WI38 (cell line): Measurements from ENCODE around the gene PLCD4.

Experiments
- H3K4me3 ChIP-seq: 2 replicates; pipeline ENCODE4 v1.5.1; 2011; ENCODE audit warnings: low read depth, mild to moderate bottlenecking, control low read depth, low read length
- TF ChIP-seq, protein P1 (sequence below): IDR thresholded peaks from 2 replicates; pipeline ENCODE4 v1.5.1; 2012; ENCODE audit warnings: low read depth, mild to moderate bottlenecking, control low read depth, low read length

Gene PLCD4

GRCh38 chr2:218582076-218582475, 25.6 kb upstream of the PLCD4 start:
- TF ChIP-seq, protein P1, sequence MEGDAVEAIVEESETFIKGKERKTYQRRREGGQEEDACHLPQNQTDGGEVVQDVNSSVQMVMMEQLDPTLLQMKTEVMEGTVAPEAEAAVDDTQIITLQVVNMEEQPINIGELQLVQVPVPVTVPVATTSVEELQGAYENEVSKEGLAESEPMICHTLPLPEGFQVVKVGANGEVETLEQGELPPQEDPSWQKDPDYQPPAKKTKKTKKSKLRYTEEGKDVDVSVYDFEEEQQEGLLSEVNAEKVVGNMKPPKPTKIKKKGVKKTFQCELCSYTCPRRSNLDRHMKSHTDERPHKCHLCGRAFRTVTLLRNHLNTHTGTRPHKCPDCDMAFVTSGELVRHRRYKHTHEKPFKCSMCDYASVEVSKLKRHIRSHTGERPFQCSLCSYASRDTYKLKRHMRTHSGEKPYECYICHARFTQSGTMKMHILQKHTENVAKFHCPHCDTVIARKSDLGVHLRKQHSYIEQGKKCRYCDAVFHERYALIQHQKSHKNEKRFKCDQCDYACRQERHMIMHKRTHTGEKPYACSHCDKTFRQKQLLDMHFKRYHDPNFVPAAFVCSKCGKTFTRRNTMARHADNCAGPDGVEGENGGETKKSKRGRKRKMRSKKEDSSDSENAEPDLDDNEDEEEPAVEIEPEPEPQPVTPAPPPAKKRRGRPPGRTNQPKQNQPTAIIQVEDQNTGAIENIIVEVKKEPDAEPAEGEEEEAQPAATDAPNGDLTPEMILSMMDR = no peak
- no peak overlapping the region for H3K4me3 ChIP-seq

GRCh38 chr2:218583983-218584850, 23.5 kb upstream of the PLCD4 start:
- H3K4me3 ChIP-seq = no peak overlapping the region
- TF ChIP-seq, protein P1 = no peak

DNA sequence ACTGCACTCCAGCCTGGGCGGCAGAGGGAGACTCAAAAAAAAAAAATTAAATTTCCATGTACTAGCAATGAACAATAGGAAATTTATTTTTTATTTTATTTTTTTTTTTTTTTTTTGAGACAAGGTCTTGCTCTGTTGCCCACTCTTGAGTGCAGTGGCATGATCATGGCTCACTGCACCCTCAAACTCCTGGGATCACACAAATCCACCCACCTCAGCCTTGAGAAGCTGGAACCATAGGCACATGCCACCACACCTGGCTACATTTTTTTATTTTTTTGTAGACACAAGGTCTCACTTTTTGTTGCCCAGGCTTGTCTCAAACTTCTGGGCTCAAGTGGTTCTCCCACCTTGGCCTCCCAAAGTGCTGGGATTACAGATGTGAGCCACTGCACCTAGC, 22.2 kb upstream of the PLCD4 start:
- TF ChIP-seq, protein P1 = no peak
- no peak overlapping the region for H3K4me3 ChIP-seq

- TF ChIP-seq, protein P1 = no peak
- no peak overlapping the region for H3K4me3 ChIP-seq
Measured at GRCh38 chr2:218605432-218605831, 2.3 kb upstream of the PLCD4 start.

DNA sequence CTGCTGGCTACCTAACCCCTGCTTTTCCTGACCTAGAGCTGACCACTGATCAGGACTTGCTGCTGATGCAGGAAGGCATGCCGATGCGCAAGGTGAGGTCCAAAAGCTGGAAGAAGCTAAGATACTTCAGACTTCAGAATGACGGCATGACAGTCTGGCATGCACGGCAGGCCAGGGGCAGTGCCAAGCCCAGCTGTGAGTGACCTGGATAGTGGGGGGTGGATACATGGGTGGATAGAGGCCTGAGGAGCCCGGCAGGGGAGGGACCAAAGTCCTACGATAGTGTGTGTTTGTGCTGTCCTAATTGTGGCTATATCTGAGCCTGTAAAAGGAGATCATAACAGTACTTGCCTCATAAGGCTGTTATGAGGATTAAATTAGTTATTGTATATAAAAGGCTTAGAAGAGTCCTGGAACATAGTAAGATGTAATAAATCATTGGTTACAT, 8.2 kb downstream of the PLCD4 start:
- no peak overlapping the region for H3K4me3 ChIP-seq
- TF ChIP-seq, protein P1 = no peak

- TF ChIP-seq, protein P1 = no peak
- no peak overlapping the region for H3K4me3 ChIP-seq
Measured at GRCh38 chr2:218618102-218618860, 10.6 kb downstream of the PLCD4 start.

- no peak overlapping the region for H3K4me3 ChIP-seq
- TF ChIP-seq, protein P1 = no peak
Measured at GRCh38 chr2:218621007-218621406, 13.3 kb downstream of the PLCD4 start.
